Spleen (tissue), 11 donors: ENCODE results near the gene EPHB2. TPM values are rescaled to one million over a fixed set of nuclear protein-coding genes. Genes with fewer than 3 reads are reported as not detected.
A peak's percentile ranks its signal among the peaks of the same experiment; 100 is the strongest.
"Not testable (repeated sequence)": the region's sequence is repeated elsewhere in the genome, so short reads cannot be mapped to it uniquely, and the experiment has no call there.

Experiments
- DNase-seq: peaks from one replicate; pipeline ENCODE4 v3.0.0-alpha.2; 2020
- H3K27ac ChIP-seq, 8 donors: fragments of 200-600 bp; sonication (generic) in 7 of 8; 1 replicate in 4 of 8; 2 replicates in 4 of 8; pipeline versions ENCODE4 v1.5.0 to v1.8.0; 2016 to 2021; ENCODE audit warnings: inconsistent platforms in 4 of 8, mild to moderate bottlenecking in 4 of 8, moderate library complexity in 1 of 8
- H3K27me3 ChIP-seq, 7 donors: fragments of 200-600 bp; sonication (generic) in 6 of 7; replicated peaks in 1 of 7; 1 replicate in 4 of 7; 2 replicates in 3 of 7; pipeline versions ENCODE4 v1.5.0 to v1.8.0; 2016 to 2021; ENCODE audit warnings: inconsistent platforms in 3 of 7, mild to moderate bottlenecking in 1 of 7
- H3K36me3 ChIP-seq, 6 donors: fragments of 200-600 bp; sonication (generic) in 5 of 6; 1 replicate in 4 of 6; 2 replicates in 2 of 6; pipeline versions ENCODE4 v1.5.0 to v1.8.0; 2016 to 2021; ENCODE audit warnings: inconsistent platforms in 2 of 6
- H3K4me1 ChIP-seq, 6 donors: fragments of 200-600 bp; sonication (generic) in 5 of 6; 1 replicate in 3 of 6; 2 replicates in 3 of 6; pipeline versions ENCODE4 v1.5.0 to v1.8.0; 2016 to 2021; ENCODE audit warnings: inconsistent platforms in 3 of 6
- H3K4me3 ChIP-seq, 8 donors: fragments of 200-600 bp; sonication (generic) in 7 of 8; 1 replicate in 4 of 8; 2 replicates in 4 of 8; pipeline versions ENCODE4 v1.5.0 to v1.8.0; 2016 to 2021; ENCODE audit warnings: inconsistent platforms in 4 of 8, mild to moderate bottlenecking in 4 of 8, moderate library complexity in 2 of 8
- H3K9me3 ChIP-seq, 8 donors: fragments of 200-600 bp; sonication (generic) in 7 of 8; 1 replicate in 4 of 8; 2 replicates in 4 of 8; pipeline versions ENCODE4 v1.5.0 to v1.8.0; 2016 to 2021; ENCODE audit warnings: inconsistent platforms in 4 of 8
- POLR2A ChIP-seq, 3 donors: fragments of 450-650 bp; IDR thresholded peaks; one replicate each; pipeline ENCODE4 v1.5.1; 2017; ENCODE audit warnings: antibody characterized with exemption in 3 of 3, mild to moderate bottlenecking in 1 of 3
- POLR2AphosphoS5 ChIP-seq, 3 donors: sonication (generic); formaldehyde crosslinking; IDR thresholded peaks; one replicate each; pipeline ENCODE4 v1.5.1; 2017; ENCODE audit warnings: antibody characterized with exemption in 3 of 3
- WGBS, 5 donors: extraction: QIAGEN DNeasy Blood & Tissue Kit in 3 of 5; methylation state at CpG; one replicate each; pipeline versions ENCODE4 v1.1.5 to v1.1.7; 2013 to 2018; 5-methylcytosine and 5-hydroxymethylcytosine counted together
- intact Hi-C: fragments of 100-400 bp; cut with DNase I; formaldehyde crosslinking; loops from one replicate; pipeline ENCODE4 v1.15.0; 2023; ENCODE audit warnings: low total_unique reads
- polyA plus RNA-seq, 3 donors: library from polyadenylated mRNA; stranded (reverse); fragments of 200-250 nt; gene quantifications; one replicate each; pipeline ENCODE4 v1.2.1, GENCODE V29; 2013
- total RNA-seq, 7 donors: library from RNA; depleted of rRNA in 3 of 7; stranded (reverse); fragments of >200 nt in 3 of 7; fragmentation: NEBNext Ultra II Directional in 4 of 7; extraction: Animal tissue kit (Norgen Biotek cat#: 25700) in 4 of 7; gene quantifications; one replicate each; pipeline versions ENCODE4 v1.1.0 to v1.2.1, GENCODE V29; 2016 to 2021
- TF ChIP-seq, protein P1 (sequence below), 11 experiments: fragments of 200-600 bp in 7 of 11; fragments of 450-650 bp in 4 of 11; sonication (generic) in 4 of 11; IDR thresholded peaks in 8 of 11; conservative IDR thresholded peaks in 3 of 11; 1 replicate in 7 of 11; 2 replicates in 4 of 11; pipeline versions ENCODE4 v1.4.0 to v1.8.0; 2016 to 2021; ENCODE audit warnings: antibody characterized with exemption in 11 of 11, inconsistent platforms in 4 of 11, mild to moderate bottlenecking in 1 of 11
- donor health status: healthy with polysubstance abuse.
- donor health status: DM: no; HTN: no; CAD: no; lungs with moderate emphysema.
- donor health status: DM: no; HTN: no; CAD: no.
- donor health status: Bipolar disorder and iron deficiency.
- donor health status: healthy.
- donor health status: DM: no; HTN: no; CAD: no.
- donor health status: DM: yes; HTN: yes; CAD: no.

EPHB2 gene
- total and polyA plus RNA-seq, 10 donors, result 0.67 to 9.3 (median 6.3) TPM

DNA sequence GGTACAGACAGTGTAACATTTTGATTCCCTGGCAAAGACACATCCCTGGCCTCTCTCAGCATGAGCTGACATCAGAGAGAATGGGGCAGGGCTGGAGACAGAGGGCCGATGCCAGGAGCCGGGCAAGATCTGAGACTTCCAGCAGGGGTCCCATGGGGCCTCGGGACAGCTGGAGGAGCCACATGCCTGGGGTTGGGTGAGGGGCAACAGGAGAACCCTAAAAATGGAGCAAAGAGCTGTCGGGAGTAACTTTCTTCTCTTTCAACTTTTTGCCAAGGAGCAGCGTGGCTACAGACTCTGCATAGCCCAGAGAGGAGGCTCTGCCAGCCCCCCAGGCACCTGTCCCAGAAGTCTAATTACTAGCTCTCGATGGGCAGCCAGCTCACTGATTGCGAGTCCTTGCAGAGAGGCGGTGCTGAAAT, 131.2 kb downstream of the EPHB2 start:
- H3K4me1 ChIP-seq, result peaks cover 0 to 3% (median 0%) of the 10 kb centered on the region in 6 donors
- intact Hi-C loops, result no loop called here
- peak; percentile 47 for DNase-seq
- H3K27ac ChIP-seq, result no peak overlapping the region
- H3K36me3 ChIP-seq, result no peaks in the 10 kb centered on the region
- H3K27me3 ChIP-seq, result peaks cover 0 to 34% (median 0%) of the 10 kb centered on the region in 7 donors
- H3K4me3 ChIP-seq, result no peak overlapping the region
- no peaks in the 10 kb centered on the region for H3K9me3 ChIP-seq
- TF ChIP-seq POLR2A (IDR thresholded peaks at IDR 0.05) (no peak), POLR2AphosphoS5 (IDR thresholded peaks at IDR 0.05) (no peak)
- TF ChIP-seq, protein P1, sequence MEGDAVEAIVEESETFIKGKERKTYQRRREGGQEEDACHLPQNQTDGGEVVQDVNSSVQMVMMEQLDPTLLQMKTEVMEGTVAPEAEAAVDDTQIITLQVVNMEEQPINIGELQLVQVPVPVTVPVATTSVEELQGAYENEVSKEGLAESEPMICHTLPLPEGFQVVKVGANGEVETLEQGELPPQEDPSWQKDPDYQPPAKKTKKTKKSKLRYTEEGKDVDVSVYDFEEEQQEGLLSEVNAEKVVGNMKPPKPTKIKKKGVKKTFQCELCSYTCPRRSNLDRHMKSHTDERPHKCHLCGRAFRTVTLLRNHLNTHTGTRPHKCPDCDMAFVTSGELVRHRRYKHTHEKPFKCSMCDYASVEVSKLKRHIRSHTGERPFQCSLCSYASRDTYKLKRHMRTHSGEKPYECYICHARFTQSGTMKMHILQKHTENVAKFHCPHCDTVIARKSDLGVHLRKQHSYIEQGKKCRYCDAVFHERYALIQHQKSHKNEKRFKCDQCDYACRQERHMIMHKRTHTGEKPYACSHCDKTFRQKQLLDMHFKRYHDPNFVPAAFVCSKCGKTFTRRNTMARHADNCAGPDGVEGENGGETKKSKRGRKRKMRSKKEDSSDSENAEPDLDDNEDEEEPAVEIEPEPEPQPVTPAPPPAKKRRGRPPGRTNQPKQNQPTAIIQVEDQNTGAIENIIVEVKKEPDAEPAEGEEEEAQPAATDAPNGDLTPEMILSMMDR (IDR thresholded peaks at IDR 0.05 in 8 of 11, conservative IDR thresholded peaks at IDR 0.05 in 3 of 11), result no peak
- WGBS, 5 donors, result 71 to 86% (median 78%) methylated on average over 8 of the region's 8 CpGs

DNA sequence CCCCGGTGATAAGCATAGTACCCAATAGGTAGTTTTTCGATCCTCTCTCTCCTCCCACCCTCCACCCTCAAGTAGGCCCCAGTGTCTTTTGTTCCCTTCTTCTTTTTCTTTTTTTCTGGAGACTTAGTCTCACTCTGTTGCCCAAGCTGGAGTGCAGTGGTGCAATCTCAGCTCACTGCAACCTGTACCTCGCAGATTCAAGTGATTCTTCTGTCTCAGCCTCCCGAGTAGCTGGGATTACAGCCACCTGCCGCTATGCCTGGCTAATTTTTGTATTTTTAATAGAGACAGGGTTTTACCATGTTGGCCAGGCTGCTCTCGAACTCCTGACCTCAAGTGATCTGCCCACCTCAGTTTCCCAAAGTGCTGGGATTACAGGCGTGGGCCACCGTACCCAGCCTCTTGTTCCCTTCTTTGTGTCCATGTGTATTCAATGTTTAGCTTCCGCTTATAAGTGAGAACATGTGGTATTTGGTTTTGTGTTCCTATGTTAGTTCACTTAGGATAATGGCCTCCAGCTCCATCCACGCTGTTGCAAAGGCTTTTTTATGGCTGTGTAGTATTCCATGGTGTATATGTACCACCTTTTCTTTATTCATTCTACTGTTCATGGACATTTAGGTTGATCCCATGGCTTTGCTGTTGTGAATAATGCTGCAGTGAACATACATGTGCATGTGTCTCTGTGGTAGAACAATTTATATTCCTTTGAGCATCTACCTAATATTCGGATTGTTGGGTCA, 133.0 kb downstream of the EPHB2 start:
- 86 to 96% (median 92%) methylated on average over 11 of the region's 11 CpGs for WGBS, 5 donors
- H3K4me1 ChIP-seq, H3K36me3 ChIP-seq, DNase-seq, H3K27ac ChIP-seq, intact Hi-C loops, H3K9me3 ChIP-seq, H3K4me3 ChIP-seq: not testable (repeated sequence)
- peaks cover 0 to 35% (median 0%) of the 10 kb centered on the region in 7 donors for H3K27me3 ChIP-seq

DNA sequence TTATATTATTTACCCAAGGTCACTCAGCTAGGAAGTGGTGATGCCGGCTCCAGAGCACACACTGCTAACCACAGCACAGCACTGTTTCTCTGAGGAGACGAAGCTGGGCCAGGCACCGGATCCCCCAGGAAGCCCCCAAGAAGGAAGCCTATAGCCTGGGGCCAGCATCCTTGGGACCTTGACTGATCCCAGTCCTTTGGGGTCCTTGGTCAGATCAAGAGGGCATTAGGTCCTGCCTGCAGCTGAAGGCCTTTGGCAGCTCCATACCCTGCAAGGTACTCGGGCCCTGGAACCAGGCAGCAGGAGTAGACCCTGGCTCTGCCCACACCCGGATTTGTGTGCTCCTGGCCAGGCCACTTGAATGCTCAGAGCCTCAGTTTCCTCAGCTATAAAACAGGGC, 134.0 kb downstream of the EPHB2 start:
- Histone ChIP-seq H3K4me1 (peaks cover 0 to 3% (median 0%) of the 10 kb centered on the region in 6 donors), H3K36me3 (no peaks in the 10 kb centered on the region), H3K9me3 (no peaks in the 10 kb centered on the region), H3K4me3 (no peak overlapping the region), H3K27me3 (peaks cover 0 to 35% (median 0%) of the 10 kb centered on the region in 7 donors), H3K27ac (no peak overlapping the region)
- 83 to 91% (median 89%) methylated on average over 5 of the region's 5 CpGs for WGBS, 5 donors
- no peak for TF ChIP-seq POLR2AphosphoS5 (IDR thresholded peaks at IDR 0.05)
- TF ChIP-seq POLR2A (IDR thresholded peaks at IDR 0.05), result no peak
- TF ChIP-seq, protein P1 (IDR thresholded peaks at IDR 0.05 in 8 of 11, conservative IDR thresholded peaks at IDR 0.05 in 3 of 11), result no peak
- intact Hi-C loops, result no loop called here
- no peak for DNase-seq

DNA sequence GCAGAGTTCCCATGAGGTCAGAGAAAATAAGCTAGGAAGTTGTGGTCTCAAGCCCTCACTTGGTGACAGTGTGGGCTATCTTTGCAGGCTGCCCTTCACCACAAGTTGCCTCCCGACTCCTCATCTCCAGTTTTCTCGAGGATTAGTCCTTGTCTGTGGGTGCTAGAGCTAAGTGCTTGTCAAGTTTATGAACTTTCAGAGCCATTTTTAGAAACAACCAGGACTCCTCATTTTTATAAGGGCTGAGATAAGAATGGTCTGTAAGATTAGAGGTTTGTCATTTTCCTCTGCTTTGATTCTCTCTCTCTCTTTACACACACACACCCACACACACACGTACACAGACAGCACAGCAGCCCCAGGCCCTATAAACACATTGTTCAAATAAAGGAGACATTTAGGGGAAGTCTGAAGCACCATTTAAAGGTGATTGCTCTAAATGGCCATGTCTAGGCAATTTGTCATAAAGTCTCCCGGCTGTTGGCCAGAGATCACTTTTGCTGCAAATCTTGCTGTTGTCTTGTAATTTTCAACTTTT, 134.8 kb downstream of the EPHB2 start:
- H3K27me3 ChIP-seq, result peaks cover 0 to 35% (median 0%) of the 10 kb centered on the region in 7 donors
- peak; percentile 6 for DNase-seq
- TF ChIP-seq, protein P1 (IDR thresholded peaks at IDR 0.05 in 8 of 11, conservative IDR thresholded peaks at IDR 0.05 in 3 of 11), result no peak
- no peak for TF ChIP-seq POLR2AphosphoS5 (IDR thresholded peaks at IDR 0.05)
- no peak for TF ChIP-seq POLR2A (IDR thresholded peaks at IDR 0.05)
- no peak overlapping the region for H3K27ac ChIP-seq
- WGBS, 5 donors, result 49 to 58% (median 53%) methylated on average over 4 of the region's 4 CpGs
- H3K4me3 ChIP-seq, result no peak overlapping the region
- H3K36me3 ChIP-seq, result no peaks in the 10 kb centered on the region
- H3K9me3 ChIP-seq, result no peaks in the 10 kb centered on the region
- H3K4me1 ChIP-seq, result peaks cover 0 to 6% (median 2%) of the 10 kb centered on the region in 6 donors
- intact Hi-C loops, result no loop called here
